DLD1 (cell line): ENCODE results near the gene PNMA6E.

Experiments
- in situ Hi-C: cut with HindIII; loops from 2 replicates; pipeline ENCODE4 v1.10.0; 2017; ENCODE audit warnings: low sequenced_read_pairs

PNMA6E gene

GRCh38 chrX:153438532-153438931 is 37.4 kb upstream of the PNMA6E start:
- in situ Hi-C loops: no loop called here

- in situ Hi-C loops: no loop called here
Measured at GRCh38 chrX:153435845-153436244, 34.7 kb upstream of the PNMA6E start.

- in situ Hi-C loops: no loop called here
Measured at GRCh38 chrX:153434801-153435200, 33.7 kb upstream of the PNMA6E start.

GRCh38 chrX:153433781-153434285 is 32.7 kb upstream of the PNMA6E start:
- in situ Hi-C loops: no loop called here

GRCh38 chrX:153433161-153433680 is 32.1 kb upstream of the PNMA6E start:
- in situ Hi-C loops: no loop called here

- in situ Hi-C loops: no loop called here
Measured at GRCh38 chrX:153430796-153431195, 29.6 kb upstream of the PNMA6E start.

GRCh38 chrX:153426204-153426603 is 25.1 kb upstream of the PNMA6E start:
- in situ Hi-C loops: no loop called here

- in situ Hi-C loops: no loop called here
Measured at GRCh38 chrX:153423652-153424051, 22.5 kb upstream of the PNMA6E start.

GRCh38 chrX:153421856-153422255 is 20.7 kb upstream of the PNMA6E start:
- in situ Hi-C loops: no loop called here

GRCh38 chrX:153420851-153421599 is 19.9 kb upstream of the PNMA6E start:
- in situ Hi-C loops: no loop called here

- in situ Hi-C loops: no loop called here
Measured at GRCh38 chrX:153417637-153418036, 16.5 kb upstream of the PNMA6E start.

- in situ Hi-C loops: no loop called here
Measured at GRCh38 chrX:153416781-153417450, 15.8 kb upstream of the PNMA6E start.

- in situ Hi-C loops: no loop called here
Measured at GRCh38 chrX:153414856-153415510, 13.8 kb upstream of the PNMA6E start.

- in situ Hi-C loops: no loop called here
Measured at GRCh38 chrX:153413731-153414130, 12.6 kb upstream of the PNMA6E start.

- in situ Hi-C loops: no loop called here
Measured at GRCh38 chrX:153412746-153413720, 11.9 kb upstream of the PNMA6E start.

- in situ Hi-C loops: no loop called here
Measured at GRCh38 chrX:153411988-153412574, 10.9 kb upstream of the PNMA6E start.

- in situ Hi-C loops: no loop called here
Measured at GRCh38 chrX:153411255-153411987, 10.3 kb upstream of the PNMA6E start, which contains the start of gene ZFP92. Gene ZFP92, plus strand, starts transcription at chrX:153411472. Its CDS starts 6,851 bp downstream, at chrX:153418323.

GRCh38 chrX:153410888-153411254 is 9.7 kb upstream of the PNMA6E start:
- in situ Hi-C loops: no loop called here

- in situ Hi-C loops: no loop called here
Measured at GRCh38 chrX:153410373-153410772, 9.2 kb upstream of the PNMA6E start.
